ENCODE data around the gene EI24. TPM values are rescaled to one million over a fixed set of nuclear protein-coding genes. Genes with fewer than 3 reads are reported as not detected.

Gene EI24
- polyA plus RNA-seq, 2 of the 4 experiments (the other 2 are of a cell fraction) = 112 to 132 TPM

DNA sequence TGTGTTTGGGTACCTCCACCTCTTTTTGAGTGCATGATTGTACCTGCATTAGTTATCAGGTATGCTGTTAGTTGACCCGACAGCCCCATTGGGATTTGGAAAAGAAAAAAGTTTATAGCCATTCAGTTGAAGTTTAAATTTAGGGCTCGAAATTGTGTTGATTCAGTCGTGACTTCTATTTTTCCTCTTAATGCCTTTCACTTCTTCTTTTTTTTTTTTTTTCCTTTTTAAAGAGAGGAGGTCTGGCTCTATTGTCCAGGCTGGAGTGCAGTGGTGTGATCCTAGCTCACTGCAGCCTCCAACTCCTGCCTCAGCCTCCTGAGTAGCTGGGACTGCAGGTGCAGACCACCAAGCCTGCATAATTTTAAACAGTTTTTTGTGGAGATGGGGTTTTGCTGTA is 25.7 kb downstream of the EI24 start:
- ATAC-seq (no peak), DNase-seq (ENCODE audit: low read depth in 1 of 2, low spot score in 1 of 2) (no peak), FAIRE-seq (no peak)
- H3K4me1 ChIP-seq = peaks cover 14% of the 10 kb centered on the region; the same call in 1 of the 3 replicates
- no peak overlapping the region for H3K4me3 ChIP-seq
- no peaks in the 10 kb centered on the region for H3K9me3 ChIP-seq
- H3K27ac ChIP-seq = no peak overlapping the region
- CTCF ChIA-PET = interaction anchor here (0.7 kb wide), 1 partner anchor 22 kb away, joined by 3 read pairs; no protein-coding TSS in a partner anchor
- no peak for TF ChIP-seq PHF8 (IDR thresholded peaks at IDR 0.05; ENCODE audit: borderline replicate concordance, low read depth)
- TF ChIP-seq POLR2A (IDR thresholded peaks at IDR 0.05; ENCODE audit: low read length) = no peak
- TF ChIP-seq NFE2L2 (conservative IDR thresholded peaks at IDR 0.05; ENCODE audit: low read length) = no peak
- TF ChIP-seq ZC3H11A (IDR thresholded peaks at IDR 0.05) = no peak
- TF ChIP-seq, protein P1, sequence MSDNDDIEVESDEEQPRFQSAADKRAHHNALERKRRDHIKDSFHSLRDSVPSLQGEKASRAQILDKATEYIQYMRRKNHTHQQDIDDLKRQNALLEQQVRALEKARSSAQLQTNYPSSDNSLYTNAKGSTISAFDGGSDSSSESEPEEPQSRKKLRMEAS (IDR thresholded peaks at IDR 0.05) = no peak
- no peak for TF ChIP-seq CHD2 (IDR thresholded peaks at IDR 0.05; ENCODE audit: low read length, partially characterized antibody)
- TF ChIP-seq ZSCAN20 (CRISPR knock-in tag; IDR thresholded peaks at IDR 0.05) = no peak
- no peak for TF ChIP-seq HOXB13 (CRISPR knock-in tag; IDR thresholded peaks at IDR 0.05; ENCODE audit: low read depth)
- no peak for TF ChIP-seq RARB (CRISPR knock-in tag; IDR thresholded peaks at IDR 0.05)
- no peak for TF ChIP-seq GATA3 (IDR thresholded peaks at IDR 0.05; ENCODE audit: borderline replicate concordance)
- TF ChIP-seq, protein P2, sequence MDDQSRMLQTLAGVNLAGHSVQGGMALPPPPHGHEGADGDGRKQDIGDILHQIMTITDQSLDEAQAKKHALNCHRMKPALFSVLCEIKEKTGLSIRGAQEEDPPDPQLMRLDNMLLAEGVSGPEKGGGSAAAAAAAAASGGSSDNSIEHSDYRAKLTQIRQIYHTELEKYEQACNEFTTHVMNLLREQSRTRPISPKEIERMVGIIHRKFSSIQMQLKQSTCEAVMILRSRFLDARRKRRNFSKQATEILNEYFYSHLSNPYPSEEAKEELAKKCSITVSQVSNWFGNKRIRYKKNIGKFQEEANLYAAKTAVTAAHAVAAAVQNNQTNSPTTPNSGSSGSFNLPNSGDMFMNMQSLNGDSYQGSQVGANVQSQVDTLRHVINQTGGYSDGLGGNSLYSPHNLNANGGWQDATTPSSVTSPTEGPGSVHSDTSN (IDR thresholded peaks at IDR 0.05) = no peak
- TF ChIP-seq EHMT2 (IDR thresholded peaks at IDR 0.05; ENCODE audit: low read depth) = no peak
- TF ChIP-seq HEYL (CRISPR knock-in tag; IDR thresholded peaks at IDR 0.05) = no peak
- WGBS (ENCODE audit: missing lambda C conversion rate) = 64% methylated on average over 3 of the region's 3 CpGs
- POLR2A ChIA-PET = no interaction called here
- 0 out of 3 replicates have a peak overlapping the region, but pooled peaks have one; percentile 87 for H3K4me2 ChIP-seq

DNA sequence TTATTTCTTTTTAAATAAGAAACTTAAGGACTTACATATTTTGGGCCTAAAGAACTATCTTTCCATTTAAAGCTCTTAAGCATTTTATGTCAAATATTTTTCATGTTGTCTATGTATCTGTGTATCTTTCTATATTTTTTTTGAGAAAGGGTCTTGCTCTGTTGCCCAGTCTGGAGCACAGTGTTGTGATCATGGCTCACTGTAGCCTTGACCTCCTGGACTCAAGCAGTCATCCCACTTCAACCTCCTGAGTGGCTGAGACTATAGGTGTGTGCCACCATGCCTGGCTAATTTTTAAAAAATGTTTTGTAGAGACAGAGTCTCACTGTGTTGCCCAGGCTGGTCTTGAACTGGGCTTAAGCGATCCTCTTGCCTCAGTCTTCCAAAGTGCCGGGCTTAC is 31.4 kb downstream of the EI24 start:
- Histone ChIP-seq H3K9me3 (no peaks in the 10 kb centered on the region), H3K4me2 (no peak overlapping the region), H3K27ac (no peak overlapping the region), H3K4me1 (no peaks in the 10 kb centered on the region), H3K4me3 (no peak overlapping the region)
- TF ChIP-seq RCOR1 (IDR thresholded peaks at IDR 0.05; ENCODE audit: low read depth, low read length) = no peak
- no peak for TF ChIP-seq ATOH8 (CRISPR knock-in tag; IDR thresholded peaks at IDR 0.05; ENCODE audit: low read depth)
- TF ChIP-seq ESRRA (IDR thresholded peaks at IDR 0.05; ENCODE audit: borderline replicate concordance, low read length) = no peak
- TF ChIP-seq KDM5A (IDR thresholded peaks at IDR 0.05) = no peak
- no peak for TF ChIP-seq TP53 (CRISPR knock-in tag; IDR thresholded peaks at IDR 0.05)
- TF ChIP-seq POLR2A (IDR thresholded peaks at IDR 0.05; ENCODE audit: low read length) = no peak
- no peak for TF ChIP-seq REST (IDR thresholded peaks at IDR 0.05)
- no peak for TF ChIP-seq EHF (CRISPR knock-in tag; IDR thresholded peaks at IDR 0.05)
- ChIA-PET POLR2A (no interaction called here), CTCF (no interaction called here)
- WGBS (ENCODE audit: missing lambda C conversion rate) = 94% methylated on average over 2 of the region's 2 CpGs
- no peak for ATAC-seq
- no peak for DNase-seq (ENCODE audit: low read depth in 1 of 2, low spot score in 1 of 2)
- no peak for FAIRE-seq

DNA sequence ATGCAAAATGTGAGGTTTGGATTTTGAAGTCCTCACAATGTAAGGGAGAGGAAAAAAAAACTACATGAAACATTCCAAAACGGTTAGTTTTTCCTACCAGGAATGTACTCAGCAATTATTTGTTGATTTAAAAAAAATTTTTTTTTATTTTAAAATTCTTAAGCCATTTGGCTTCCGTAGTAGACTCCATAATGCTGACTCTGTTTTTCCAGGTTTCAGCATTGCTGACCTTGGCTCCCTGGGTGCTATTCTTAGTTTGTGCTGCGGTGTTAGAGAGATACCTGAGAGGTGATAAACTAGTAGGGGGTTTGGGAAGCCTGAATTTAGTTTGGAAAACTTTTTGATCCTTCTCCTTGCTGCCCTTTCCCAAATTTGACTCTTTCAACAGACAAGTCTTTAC is 33.9 kb downstream of the EI24 start:
- no peaks in the 10 kb centered on the region for H3K9me3 ChIP-seq
- WGBS (ENCODE audit: missing lambda C conversion rate) = 85% methylated on average over 3 of the region's 3 CpGs
- FAIRE-seq (no peak), ATAC-seq (no peak), DNase-seq (ENCODE audit: low read depth in 1 of 2, low spot score in 1 of 2) (no peak)
- ChIA-PET POLR2A (no interaction called here), CTCF (no interaction called here)
- H3K4me3 ChIP-seq = no peak overlapping the region
- no peak overlapping the region for H3K27ac ChIP-seq
- no peak overlapping the region for H3K4me2 ChIP-seq
- H3K4me1 ChIP-seq = no peaks in the 10 kb centered on the region
- TF ChIP-seq RNF2 (IDR thresholded peaks at IDR 0.05; ENCODE audit: borderline replicate concordance, low read depth) (no peak), SREBF2 (IDR thresholded peaks at IDR 0.05) (no peak), ZC3H11A (IDR thresholded peaks at IDR 0.05) (no peak), FOXS1 (CRISPR knock-in tag; IDR thresholded peaks at IDR 0.05) (no peak), ZNF302 (CRISPR knock-in tag; IDR thresholded peaks at IDR 0.05) (no peak), EHF (CRISPR knock-in tag; IDR thresholded peaks at IDR 0.05) (no peak), GATA3 (IDR thresholded peaks at IDR 0.05; ENCODE audit: borderline replicate concordance) (no peak), MAZ (IDR thresholded peaks at IDR 0.05; ENCODE audit: borderline replicate concordance, low read depth, low read length) (no peak), JUN (IDR thresholded peaks at IDR 0.05) (no peak), HOXA7 (CRISPR knock-in tag; IDR thresholded peaks at IDR 0.05) (no peak)
- TF ChIP-seq, protein P3, sequence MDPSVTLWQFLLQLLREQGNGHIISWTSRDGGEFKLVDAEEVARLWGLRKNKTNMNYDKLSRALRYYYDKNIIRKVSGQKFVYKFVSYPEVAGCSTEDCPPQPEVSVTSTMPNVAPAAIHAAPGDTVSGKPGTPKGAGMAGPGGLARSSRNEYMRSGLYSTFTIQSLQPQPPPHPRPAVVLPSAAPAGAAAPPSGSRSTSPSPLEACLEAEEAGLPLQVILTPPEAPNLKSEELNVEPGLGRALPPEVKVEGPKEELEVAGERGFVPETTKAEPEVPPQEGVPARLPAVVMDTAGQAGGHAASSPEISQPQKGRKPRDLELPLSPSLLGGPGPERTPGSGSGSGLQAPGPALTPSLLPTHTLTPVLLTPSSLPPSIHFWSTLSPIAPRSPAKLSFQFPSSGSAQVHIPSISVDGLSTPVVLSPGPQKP (IDR thresholded peaks at IDR 0.05; ENCODE audit: low read depth, low read length) = no peak
